ENCODE data around the gene TRAK1. TPM values are rescaled to one million over a fixed set of nuclear protein-coding genes. Genes with fewer than 3 reads are reported as not detected.

TRAK1 gene
- total RNA-seq, 1 donor from 2014 or later = 37.5 TPM

DNA sequence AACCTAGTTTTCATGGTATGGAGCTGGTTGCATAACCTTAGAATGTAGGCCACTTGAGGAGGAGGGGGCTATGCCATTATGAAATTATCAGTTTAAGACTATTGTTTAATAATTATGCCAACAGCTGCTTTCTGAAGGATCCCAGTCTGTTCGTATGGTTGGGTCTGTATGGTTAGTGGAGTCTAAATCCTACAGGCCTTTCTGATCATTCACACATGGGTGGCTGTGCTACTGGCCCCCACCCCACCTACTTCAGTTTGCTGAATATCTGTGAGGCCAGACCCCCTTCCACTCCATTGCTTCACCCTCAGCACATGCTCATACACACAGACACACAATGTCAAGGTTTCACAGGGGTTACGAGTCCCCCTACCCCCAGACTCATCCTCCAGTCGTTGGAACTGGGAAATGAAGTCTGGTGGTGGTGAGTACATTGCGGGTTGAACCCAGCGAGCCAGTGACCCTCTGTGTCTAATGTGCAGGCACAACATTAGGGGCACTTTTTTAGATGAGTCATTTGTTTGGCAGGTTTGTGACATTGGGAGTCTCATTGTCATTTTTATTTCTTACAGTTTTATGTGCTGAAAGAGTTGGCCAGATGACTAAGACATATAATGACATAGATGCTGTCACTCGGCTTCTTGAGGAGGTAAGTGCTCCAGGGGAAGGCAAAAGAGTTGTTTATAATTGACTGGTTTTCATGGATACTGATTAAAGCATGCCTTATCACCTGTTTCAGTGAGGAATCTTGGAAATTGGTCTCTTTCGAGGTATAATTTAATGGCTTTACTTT is 85.3 kb downstream of the TRAK1 start:
- H3K27me3 ChIP-seq = no peaks in the 10 kb centered on the region
- no peak for TF ChIP-seq CTCF (IDR thresholded peaks at IDR 0.05)
- no peak overlapping the region for H3K27ac ChIP-seq
- peaks cover 0 to 6% of the 10 kb centered on the region in 2 donors for H3K4me1 ChIP-seq
- intact Hi-C loops (cut with DNase I) = no loop called here
- peak in 1 of 2 donors; percentile 43 for DNase-seq (ENCODE audit: low spot score in 2 of 2)
- no peaks in the 10 kb centered on the region for H3K9me3 ChIP-seq
- H3K36me3 ChIP-seq = peaks cover 0 to 3% of the 10 kb centered on the region in 2 donors
- H3K4me3 ChIP-seq = no peak overlapping the region

GRCh38 chr3:42177068-42177800 is 86.1 kb downstream of the TRAK1 start:
- H3K36me3 ChIP-seq = peaks cover 0 to 3% of the 10 kb centered on the region in 2 donors
- TF ChIP-seq CTCF (IDR thresholded peaks at IDR 0.05) = no peak

GRCh38 chr3:42177801-42178150 is 86.6 kb downstream of the TRAK1 start:
- Histone ChIP-seq H3K9me3 (no peaks in the 10 kb centered on the region), H3K4me3 (no peak overlapping the region), H3K4me1 (peaks cover 0 to 6% of the 10 kb centered on the region in 2 donors), H3K27me3 (no peaks in the 10 kb centered on the region), H3K27ac (peak overlapping the region in 1 of 2 donors; percentile 13), H3K36me3 (peaks cover 0 to 3% of the 10 kb centered on the region in 2 donors)
- DNase-seq (ENCODE audit: low spot score in 2 of 2) = peak in 1 of 2 donors; percentile 35
- TF ChIP-seq CTCF (IDR thresholded peaks at IDR 0.05) = no peak
- intact Hi-C loops (cut with DNase I) = no loop called here

More at GRCh38 chr3:42177068-42177800, 86.1 kb downstream of the TRAK1 start:
- H3K4me1 ChIP-seq = peaks cover 0 to 6% of the 10 kb centered on the region in 2 donors
- intact Hi-C loops (cut with DNase I) = no loop called here
- no peak overlapping the region for H3K4me3 ChIP-seq
- no peak overlapping the region for H3K27ac ChIP-seq
- H3K9me3 ChIP-seq = no peaks in the 10 kb centered on the region
- DNase-seq (ENCODE audit: low spot score in 2 of 2) = peak in 1 of 2 donors; percentile 44
- no peaks in the 10 kb centered on the region for H3K27me3 ChIP-seq

- Histone ChIP-seq H3K9me3 (no peaks in the 10 kb centered on the region), H3K27ac (peak overlapping the region; percentile 13 to 33), H3K27me3 (no peaks in the 10 kb centered on the region), H3K4me1 (peaks cover 0 to 11% of the 10 kb centered on the region in 2 donors), H3K36me3 (peaks cover 0 to 3% of the 10 kb centered on the region in 2 donors), H3K4me3 (no peak overlapping the region)
- TF ChIP-seq CTCF (IDR thresholded peaks at IDR 0.05) = no peak
- peak in 1 of 2 donors; percentile 73 for DNase-seq (ENCODE audit: low spot score in 2 of 2)
- intact Hi-C loops (cut with DNase I) = no loop called here
Observed at GRCh38 chr3:42179110-42179725, 88.1 kb downstream of the TRAK1 start.

DNA sequence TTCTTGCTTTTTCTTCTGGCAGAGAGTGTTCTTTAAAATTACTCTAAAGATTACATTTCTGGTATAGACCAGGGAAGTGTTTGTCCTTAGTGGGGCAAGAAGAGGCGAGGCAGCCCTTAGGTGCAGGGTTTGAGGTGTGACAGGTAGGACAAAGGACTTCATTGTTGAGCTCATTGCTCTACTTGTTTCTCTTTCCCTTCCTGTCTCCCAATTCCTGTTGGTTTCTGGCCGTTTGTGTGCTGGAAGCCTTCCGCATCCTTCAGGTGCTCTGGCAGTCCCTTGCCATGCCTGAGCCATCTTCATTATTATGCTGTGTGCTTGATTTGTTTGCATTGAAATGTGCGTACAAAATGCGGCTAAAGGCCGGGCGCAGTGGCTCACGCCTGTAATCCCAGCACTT is 89.7 kb downstream of the TRAK1 start:
- intact Hi-C loops (cut with DNase I) = loop anchor here (5.0 kb wide), 1 partner anchor 219 kb away; the partner anchor contains the start of gene ULK4

More for the DNA sequence above, 89.7 kb downstream of the TRAK1 start:
- H3K27ac ChIP-seq = no peak overlapping the region
- no peak for TF ChIP-seq CTCF (IDR thresholded peaks at IDR 0.05)
- peaks cover 0 to 3% of the 10 kb centered on the region in 2 donors for H3K36me3 ChIP-seq
- no peaks in the 10 kb centered on the region for H3K9me3 ChIP-seq
- H3K4me3 ChIP-seq = no peak overlapping the region
- DNase-seq (ENCODE audit: low spot score in 2 of 2) = peak in 1 of 2 donors; percentile 22
- H3K4me1 ChIP-seq = peaks cover 0 to 16% of the 10 kb centered on the region in 2 donors
- H3K27me3 ChIP-seq = no peaks in the 10 kb centered on the region

Measured in ascending aorta (tissue), 2 donors.